Measurements from ENCODE around the gene KCNIP1.

KCNIP1 gene

DNA sequence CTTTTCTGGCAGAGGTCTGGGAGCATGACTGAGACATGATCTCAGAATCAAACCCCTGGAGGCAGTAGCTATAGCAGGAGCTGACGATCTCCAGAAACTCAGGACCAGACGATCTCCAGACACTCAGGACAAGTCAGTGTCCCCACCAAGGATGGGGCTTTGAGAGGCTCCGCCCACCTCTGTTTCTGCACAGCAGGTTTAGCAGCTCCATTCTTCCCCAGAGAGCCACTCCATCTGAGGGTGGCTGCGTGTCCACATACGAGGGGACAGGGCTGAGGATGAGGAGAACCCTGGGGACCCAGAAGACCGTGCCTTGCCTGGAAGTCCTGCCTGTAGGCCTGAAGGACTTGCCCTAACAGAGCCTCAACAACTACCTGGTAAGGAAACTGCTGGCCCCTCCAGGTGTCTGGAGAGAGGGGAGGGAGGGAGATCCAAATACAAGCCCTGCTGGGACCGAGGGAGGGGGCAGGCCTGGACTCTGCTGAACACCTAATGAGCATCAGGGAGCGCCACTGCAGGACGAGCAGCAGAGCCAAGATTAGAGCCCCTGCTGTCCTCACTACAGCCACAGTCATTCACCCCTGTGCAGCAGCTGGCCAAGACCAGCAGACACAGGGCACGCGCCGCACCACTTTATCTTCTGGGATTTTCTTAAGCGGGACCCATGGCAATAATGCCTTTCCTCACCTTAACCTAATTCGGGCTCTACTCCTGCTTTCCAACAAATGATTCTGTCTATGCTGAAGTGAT is 279.9 kb downstream of the KCNIP1 start, which contains the start of gene GABRP:
Gene GABRP (plus strand): TSS at position 228 of the 750 bp plus-strand sequence. CDS start 4,891 bp downstream, outside the sequence.
- TF ChIP-seq, protein P1, sequence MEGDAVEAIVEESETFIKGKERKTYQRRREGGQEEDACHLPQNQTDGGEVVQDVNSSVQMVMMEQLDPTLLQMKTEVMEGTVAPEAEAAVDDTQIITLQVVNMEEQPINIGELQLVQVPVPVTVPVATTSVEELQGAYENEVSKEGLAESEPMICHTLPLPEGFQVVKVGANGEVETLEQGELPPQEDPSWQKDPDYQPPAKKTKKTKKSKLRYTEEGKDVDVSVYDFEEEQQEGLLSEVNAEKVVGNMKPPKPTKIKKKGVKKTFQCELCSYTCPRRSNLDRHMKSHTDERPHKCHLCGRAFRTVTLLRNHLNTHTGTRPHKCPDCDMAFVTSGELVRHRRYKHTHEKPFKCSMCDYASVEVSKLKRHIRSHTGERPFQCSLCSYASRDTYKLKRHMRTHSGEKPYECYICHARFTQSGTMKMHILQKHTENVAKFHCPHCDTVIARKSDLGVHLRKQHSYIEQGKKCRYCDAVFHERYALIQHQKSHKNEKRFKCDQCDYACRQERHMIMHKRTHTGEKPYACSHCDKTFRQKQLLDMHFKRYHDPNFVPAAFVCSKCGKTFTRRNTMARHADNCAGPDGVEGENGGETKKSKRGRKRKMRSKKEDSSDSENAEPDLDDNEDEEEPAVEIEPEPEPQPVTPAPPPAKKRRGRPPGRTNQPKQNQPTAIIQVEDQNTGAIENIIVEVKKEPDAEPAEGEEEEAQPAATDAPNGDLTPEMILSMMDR (conservative IDR thresholded peaks at IDR 0.05; ENCODE audit: low read length), result no peak
- H3K4me3 ChIP-seq (ENCODE audit: low read length), result no peak within 1 kb of the TSS
- DNase-seq (ENCODE audit: low read depth), result no peak

DNA sequence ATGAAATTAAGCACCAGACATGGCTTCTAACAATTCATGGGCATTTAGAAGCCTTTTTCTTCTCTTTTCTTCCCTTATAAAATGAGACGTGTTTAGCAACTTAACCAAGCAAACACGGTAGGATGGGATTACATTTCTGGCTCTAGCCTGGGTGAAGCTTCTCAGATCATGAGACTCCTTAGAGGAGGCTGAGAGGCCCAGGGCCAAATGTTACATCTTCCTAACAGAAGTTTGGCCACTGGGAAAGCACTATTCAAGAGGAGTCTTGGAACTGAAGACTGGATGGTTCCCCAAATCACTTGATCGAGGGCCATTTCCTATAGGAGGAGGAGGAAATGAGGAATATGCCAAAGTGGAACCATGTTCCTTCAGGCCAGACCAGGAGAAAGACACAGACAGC is 281.6 kb downstream of the KCNIP1 start:
- DNase-seq (ENCODE audit: low read depth), result no peak
- TF ChIP-seq, protein P1 (conservative IDR thresholded peaks at IDR 0.05; ENCODE audit: low read length), result no peak
- H3K4me3 ChIP-seq (ENCODE audit: low read length), result no peak overlapping the region
